Prostate gland (tissue), 2 donors: ENCODE data around the gene CRYGS. TPM values are rescaled to one million over a fixed set of nuclear protein-coding genes. Genes with fewer than 3 reads are reported as not detected.

ENCODE experiments used
- DNase-seq: peaks from one replicate; pipeline ENCODE4 v3.0.0-alpha.2; 2019; ENCODE audit warnings: low spot score
- H3K27ac ChIP-seq, 2 donors: fragments of 200-600 bp; sonication (generic); 2 replicates each; pipeline ENCODE4 v1.5.1; 2017 to 2019
- H3K27me3 ChIP-seq: fragments of 200-600 bp; sonication (generic); replicated peaks from 2 replicates; pipeline ENCODE4 v1.5.1; 2019; ENCODE audit not compliant: insufficient read depth
- H3K36me3 ChIP-seq, 2 donors: fragments of 200-600 bp; sonication (generic); 1 replicate in 1 of 2; 2 replicates in 1 of 2; pipeline versions ENCODE4 v1.5.1 to v1.8.1; 2017 to 2019
- H3K4me1 ChIP-seq: fragments of 200-600 bp; sonication (generic); replicated peaks from 2 replicates; pipeline ENCODE4 v1.5.1; 2019
- H3K4me3 ChIP-seq, 2 donors: fragments of 200-600 bp; sonication (generic); 2 replicates each; pipeline ENCODE4 v1.5.1; 2017 to 2019
- H3K9me3 ChIP-seq: fragments of 200-600 bp; sonication (generic); 2 replicates; pipeline ENCODE4 v1.5.1; 2017
- CTCF ChIP-seq, 4 experiments: fragments of 200-600 bp in 2 of 4; fragments of 450-650 bp in 2 of 4; sonication (generic) in 2 of 4; IDR thresholded peaks; 1 replicate in 3 of 4; 2 replicates in 1 of 4; pipeline ENCODE4 v1.5.1; 2016 to 2019; ENCODE audit warnings: antibody characterized with exemption in 4 of 4, mild to moderate bottlenecking in 2 of 4, moderate library complexity in 2 of 4
- POLR2A ChIP-seq: fragments of 450-650 bp; IDR thresholded peaks from one replicate; pipeline ENCODE4 v1.6.1; 2016; ENCODE audit warnings: antibody characterized with exemption, mild to moderate bottlenecking
- POLR2AphosphoS5 ChIP-seq: sonication (generic); formaldehyde crosslinking; IDR thresholded peaks from one replicate; pipeline ENCODE4 v1.6.1; 2017; ENCODE audit warnings: antibody characterized with exemption
- WGBS: methylation state at CpG from one replicate; pipeline ENCODE4 v1.1.5; 2018; 5-methylcytosine and 5-hydroxymethylcytosine counted together
- intact Hi-C: fragments of 100-400 bp; cut with DNase I; formaldehyde crosslinking; loops from one replicate; pipeline ENCODE4 v1.14.2; 2022
- total RNA-seq, 2 donors: library from RNA; depleted of rRNA; stranded (reverse); fragments of >200 nt; gene quantifications; one replicate each; pipeline ENCODE4 v1.1.0, GENCODE V29; 2016

CRYGS gene
- total RNA-seq, 2 donors from 2014 or later, result 1.0 to 1.1 TPM

- Histone ChIP-seq H3K36me3 (no peaks in the 10 kb centered on the region), H3K9me3 (no peaks in the 10 kb centered on the region), H3K4me1 (no peaks in the 10 kb centered on the region), H3K4me3 (no peak overlapping the region), H3K27ac (no peak overlapping the region), H3K27me3 (peaks cover 8% of the 10 kb centered on the region)
- WGBS, result 86% methylated on average over 4 of the region's 4 CpGs
- TF ChIP-seq POLR2A (no peak), POLR2AphosphoS5 (no peak)
- intact Hi-C loops, result no loop called here
- DNase-seq, result no peak
Observed at GRCh38 chr3:186511245-186511644, 32.9 kb downstream of the CRYGS start.

GRCh38 chr3:186510374-186511079, 33.7 kb downstream of the CRYGS start:
- WGBS, result 63% methylated on average over 9 of the region's 9 CpGs
- H3K4me1 ChIP-seq, result no peaks in the 10 kb centered on the region
- no peaks in the 10 kb centered on the region for H3K36me3 ChIP-seq
- no peaks in the 10 kb centered on the region for H3K9me3 ChIP-seq
- no peak for TF ChIP-seq CTCF (IDR thresholded peaks at IDR 0.05)
- TF ChIP-seq POLR2AphosphoS5, result no peak
- TF ChIP-seq POLR2A, result no peak
- no peak overlapping the region for H3K27ac ChIP-seq
- H3K27me3 ChIP-seq, result peaks cover 4% of the 10 kb centered on the region
- no peak overlapping the region for H3K4me3 ChIP-seq
- DNase-seq, result no peak
- intact Hi-C loops, result no loop called here

- Histone ChIP-seq H3K27me3 (peaks cover 4% of the 10 kb centered on the region), H3K4me3 (no peak overlapping the region), H3K4me1 (no peaks in the 10 kb centered on the region), H3K9me3 (no peaks in the 10 kb centered on the region), H3K36me3 (no peaks in the 10 kb centered on the region), H3K27ac (no peak overlapping the region)
- DNase-seq, result no peak
- no peak for TF ChIP-seq CTCF (IDR thresholded peaks at IDR 0.05)
- no peak for TF ChIP-seq POLR2A
- WGBS, result 90% methylated on average over 2 of the region's 2 CpGs
- intact Hi-C loops, result no loop called here
Observed at GRCh38 chr3:186509423-186509822, 34.8 kb downstream of the CRYGS start.

GRCh38 chr3:186506857-186507256, 37.3 kb downstream of the CRYGS start:
- Histone ChIP-seq H3K27ac (no peak overlapping the region), H3K36me3 (no peaks in the 10 kb centered on the region), H3K27me3 (peaks cover 2% of the 10 kb centered on the region), H3K4me1 (no peaks in the 10 kb centered on the region), H3K9me3 (no peaks in the 10 kb centered on the region), H3K4me3 (no peak overlapping the region)
- intact Hi-C loops, result no loop called here
- no peak for TF ChIP-seq POLR2A
- no peak for TF ChIP-seq POLR2AphosphoS5
- no peak for TF ChIP-seq CTCF (IDR thresholded peaks at IDR 0.05)
- 83% methylated on average over 2 of the region's 2 CpGs for WGBS
- DNase-seq, result no peak

- H3K36me3 ChIP-seq, result no peaks in the 10 kb centered on the region
- H3K9me3 ChIP-seq, result no peaks in the 10 kb centered on the region
- no peak overlapping the region for H3K27ac ChIP-seq
- 70% methylated on average over 3 of the region's 3 CpGs for whole genome bisulfite sequencing
- intact Hi-C loops, result no loop called here
- peaks cover 2% of the 10 kb centered on the region for H3K27me3 ChIP-seq
- H3K4me1 ChIP-seq, result no peaks in the 10 kb centered on the region
- DNase-seq, result no peak
- no peak for TF ChIP-seq POLR2AphosphoS5
- no peak for TF ChIP-seq CTCF (IDR thresholded peaks at IDR 0.05)
- no peak for TF ChIP-seq POLR2A
- H3K4me3 ChIP-seq, result no peak overlapping the region
Observed at GRCh38 chr3:186506191-186506739, 37.9 kb downstream of the CRYGS start.
